Hematopoietic multipotent progenitor cell treated with erythropoietin and hydrocortisone succinate and interleukin-3 and kit ligand, for 17 days (in vitro differentiated cells): Measurements from ENCODE around the gene VNN1.
"Not testable (repeated sequence)": the region's sequence is repeated elsewhere in the genome, so short reads cannot be mapped to it uniquely, and the experiment has no call there.

Experiments
- DNase-seq: peaks from one replicate; pipeline ENCODE4 v3.0.0-alpha.2; 2015; ENCODE audit warnings: low spot score

Gene VNN1

DNA sequence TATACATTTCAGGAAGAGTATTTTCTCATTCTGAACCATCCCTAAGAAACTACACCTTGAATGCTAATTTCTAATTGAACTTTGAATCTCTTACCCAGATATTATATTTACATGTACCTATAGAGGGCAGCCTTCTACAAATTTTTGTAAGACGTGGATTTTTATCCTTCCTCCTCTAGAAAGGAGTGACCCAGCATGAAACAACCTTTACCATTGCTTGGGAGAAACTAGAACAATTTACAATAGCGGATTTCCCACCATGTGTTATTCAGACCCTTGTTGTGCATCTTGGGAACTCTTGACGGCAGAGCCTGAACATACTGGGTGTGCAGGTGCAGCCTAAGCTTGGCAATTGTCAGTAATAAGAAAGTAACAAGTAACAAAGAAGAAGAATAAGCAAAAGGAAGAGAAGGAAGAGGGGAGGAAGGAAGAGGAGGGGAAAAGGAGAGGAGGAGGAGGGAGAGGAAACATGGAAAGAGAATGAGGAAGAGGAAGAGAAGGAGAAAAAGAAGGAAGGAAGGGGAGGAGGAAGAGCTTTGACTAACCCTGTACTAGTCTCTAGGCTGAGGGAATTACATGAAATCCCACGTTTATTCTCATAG is 44.1 kb downstream of the VNN1 start:
- peak; percentile 46 for DNase-seq

GRCh38 chr6:132666118-132666517 is 47.7 kb downstream of the VNN1 start:
- no peak for DNase-seq

DNA sequence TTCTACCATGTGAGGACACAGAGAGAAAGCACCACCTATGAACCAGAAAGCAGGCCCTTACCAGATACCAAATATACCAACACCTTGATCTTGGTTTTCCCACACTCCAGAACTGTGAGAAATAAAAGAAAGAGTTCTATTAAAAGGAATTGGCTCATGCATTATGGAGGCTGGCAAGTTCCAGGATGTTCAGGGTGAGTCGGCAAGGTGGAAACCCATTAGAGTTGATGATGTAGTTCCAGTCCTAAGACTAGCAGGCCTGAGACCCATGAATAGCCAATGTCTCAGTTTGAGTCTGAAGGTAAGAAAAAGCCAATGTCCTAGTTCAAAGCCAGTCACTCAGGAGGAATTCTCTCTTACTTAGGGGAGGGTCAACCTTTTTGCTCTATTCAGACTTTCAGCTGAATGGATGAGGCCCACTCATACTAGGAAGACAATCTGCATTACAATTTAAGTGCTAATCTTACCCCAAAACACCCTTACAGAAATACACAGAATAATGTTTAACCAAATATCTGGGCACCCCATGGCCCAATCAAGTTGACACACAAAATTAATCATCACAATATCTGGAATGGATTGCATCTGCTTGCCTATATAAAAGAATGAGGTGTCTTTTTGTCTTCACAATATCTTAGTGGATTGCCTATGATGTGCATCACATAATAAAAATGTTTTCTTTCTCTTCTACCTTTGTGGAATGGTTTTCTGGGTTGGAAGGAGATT is 49.4 kb downstream of the VNN1 start:
- DNase-seq, result no peak

DNA sequence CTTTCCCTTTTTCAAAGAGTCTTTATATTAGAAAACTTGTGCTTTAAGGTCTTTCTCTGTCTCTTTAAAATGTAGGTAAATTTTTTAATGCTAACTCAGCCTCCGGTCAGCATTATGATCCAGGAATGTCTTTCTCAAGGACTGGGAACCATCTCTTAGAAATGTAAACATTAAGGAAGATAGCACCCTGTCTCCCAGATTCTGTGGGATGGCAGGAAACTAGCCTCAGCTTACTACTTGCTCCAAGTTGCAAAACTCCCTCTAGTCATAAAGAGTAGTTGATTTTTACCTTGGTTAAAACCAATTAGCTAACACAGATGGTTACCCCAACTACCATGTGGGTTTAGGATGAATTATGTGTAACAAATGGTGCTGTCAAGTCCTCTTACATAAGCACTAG is 50.2 kb downstream of the VNN1 start:
- no peak for DNase-seq

DNA sequence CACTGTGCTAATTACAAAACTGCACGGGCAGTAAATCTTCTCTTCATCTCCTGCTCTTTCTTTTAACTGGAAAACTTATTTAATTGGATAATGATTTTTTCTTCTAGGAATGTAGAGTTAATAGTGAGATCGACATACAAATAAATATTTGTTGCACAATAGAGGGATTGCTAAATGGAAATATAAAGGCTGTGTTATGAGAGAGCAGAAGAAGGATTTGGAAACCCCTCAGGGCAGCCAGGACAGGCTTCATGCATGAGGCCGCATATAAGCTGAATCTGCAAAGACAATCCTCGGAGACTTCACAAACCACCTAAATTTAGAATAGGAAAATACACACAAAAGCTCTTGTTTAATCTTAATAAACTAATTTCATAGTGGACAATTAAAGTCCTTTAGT is 51.9 kb downstream of the VNN1 start:
- no peak for DNase-seq

DNA sequence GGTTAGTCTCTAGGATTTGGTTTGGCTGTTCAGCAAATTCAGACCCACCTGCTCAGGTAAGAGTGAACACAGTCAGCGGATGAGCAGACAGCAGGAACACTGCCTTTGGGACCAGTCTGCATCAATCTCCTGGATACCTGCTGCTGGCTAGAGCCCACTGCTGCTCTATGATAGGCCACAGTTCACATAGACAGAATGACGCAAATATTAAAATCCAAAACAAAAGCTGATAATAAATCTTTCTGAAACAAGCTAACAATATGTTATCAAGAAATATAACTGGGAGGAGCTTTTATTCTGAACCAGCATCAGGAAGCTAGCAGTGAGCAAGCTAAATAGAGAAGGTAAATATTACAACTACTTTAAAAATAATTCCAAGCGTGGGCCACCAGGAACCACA is 54.8 kb downstream of the VNN1 start, which contains the start of gene TAAR1:
TSS of gene TAAR1 (minus strand) at position 101 of the 400 bp plus-strand sequence. CDS start 13,179 bp downstream, outside the sequence.
- DNase-seq, result no peak

GRCh38 chr6:132651062-132651461 is 62.8 kb downstream of the VNN1 start:
- no peak for DNase-seq

GRCh38 chr6:132650429-132650828 is 63.4 kb downstream of the VNN1 start:
- no peak for DNase-seq

- DNase-seq, result no peak
These were observed 65.0 kb downstream of the VNN1 start for GRCh38 chr6:132648828-132649227.

GRCh38 chr6:132648356-132648755 is 65.5 kb downstream of the VNN1 start:
- no peak for DNase-seq

DNA sequence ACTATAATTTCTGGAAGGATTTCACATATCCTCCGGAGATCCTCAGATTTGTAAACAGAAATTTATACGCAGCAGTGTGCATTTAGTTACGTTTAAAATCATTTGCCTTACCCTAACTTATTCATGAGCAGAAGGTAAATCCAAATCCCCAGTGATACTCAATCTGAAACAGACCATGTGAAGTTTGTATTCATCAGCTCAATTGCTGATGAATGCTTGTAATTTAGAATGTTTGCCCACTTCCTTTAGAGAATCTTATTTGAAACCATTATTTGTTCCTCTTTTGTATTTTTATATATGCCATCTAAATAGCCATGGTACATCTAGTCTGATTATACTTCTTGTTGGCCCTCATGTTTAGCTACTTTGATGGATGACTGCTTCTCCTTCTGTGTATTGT is 70.3 kb downstream of the VNN1 start:
- no peak for DNase-seq

DNA sequence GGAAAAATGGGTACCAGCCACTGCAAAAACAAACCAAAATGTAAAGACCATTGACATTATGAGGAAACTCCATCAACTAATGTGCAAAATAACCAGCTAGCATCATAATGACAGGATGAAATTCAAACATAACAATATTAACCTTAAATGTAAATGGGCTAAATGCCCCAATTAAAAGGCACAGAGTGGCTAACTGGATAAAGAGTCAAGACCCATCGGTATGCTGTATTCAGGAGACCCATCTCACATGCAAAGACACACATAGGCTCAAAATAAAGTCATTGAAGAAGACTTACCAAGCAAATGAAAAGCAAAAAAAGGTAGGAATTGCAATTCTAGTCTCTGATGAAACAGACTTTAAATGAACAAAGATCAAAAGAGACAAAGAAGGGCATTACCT is 76.7 kb downstream of the VNN1 start:
- not testable (repeated sequence) for DNase-seq

GRCh38 chr6:132635906-132636305 is 77.9 kb downstream of the VNN1 start:
- DNase-seq, result not testable (repeated sequence)

GRCh38 chr6:132635288-132635687 is 78.6 kb downstream of the VNN1 start:
- not testable (repeated sequence) for DNase-seq

DNA sequence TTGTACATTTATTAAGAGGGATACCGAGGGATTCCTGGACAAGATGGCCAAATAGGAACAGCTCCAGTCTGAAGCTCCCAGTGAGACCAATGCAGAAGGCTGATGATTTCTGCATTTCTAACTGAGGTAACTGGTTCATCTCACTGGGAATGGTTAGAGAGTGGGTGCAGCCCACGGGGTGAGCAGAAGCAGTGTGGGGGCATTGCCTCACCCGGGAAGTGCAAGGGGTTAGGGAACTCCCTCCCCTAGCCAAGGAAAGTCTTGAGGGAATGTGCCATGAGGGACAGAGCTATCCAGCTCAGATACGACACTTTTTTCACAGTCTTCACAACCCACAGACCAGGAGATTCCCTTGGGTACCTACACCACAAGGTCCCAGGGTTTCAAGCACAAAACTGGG is 79.1 kb downstream of the VNN1 start:
- DNase-seq, result no peak

DNA sequence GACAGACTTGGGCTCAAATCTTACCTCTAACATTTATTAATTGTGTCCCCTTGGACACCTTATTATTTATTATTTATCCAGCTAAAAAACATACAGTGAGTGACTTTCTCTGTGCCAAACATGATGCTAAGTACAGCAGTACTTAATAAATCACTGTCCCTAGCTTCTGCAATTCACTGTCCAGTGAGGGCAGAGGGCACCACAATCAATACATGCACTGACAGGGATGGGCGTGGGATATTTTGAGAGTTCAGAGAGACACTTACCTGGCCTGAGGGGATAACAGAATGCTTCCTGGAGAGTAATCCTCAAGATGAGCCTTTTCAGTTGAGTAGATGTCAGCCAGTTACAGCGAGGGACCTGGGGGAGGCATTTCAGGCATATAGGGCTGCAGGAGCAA is 80.5 kb downstream of the VNN1 start:
- no peak for DNase-seq
